HCT116 (cell line): Measurements from ENCODE around the gene BRAP.

ENCODE experiments used
- CTCF ChIP-seq, 3 experiments: fragments of 200-600 bp in 1 of 3; sonication (generic) in 1 of 3; IDR thresholded peaks in 2 of 3; conservative IDR thresholded peaks in 1 of 3; 2 replicates each; pipeline ENCODE4 v1.5.1; 2012 to 2017; ENCODE audit warnings: low read depth in 2 of 3, low read length in 2 of 3, antibody characterized with exemption in 1 of 3, borderline replicate concordance in 1 of 3, control low read depth in 1 of 3, mild to moderate bottlenecking in 1 of 3, mixed read lengths in 1 of 3, mixed run types in 1 of 3, moderate library complexity in 1 of 3; ENCODE audit not compliant: insufficient read depth in 1 of 3
- EGR1 ChIP-seq: IDR thresholded peaks from 2 replicates; pipeline ENCODE4 v1.6.1; 2012; ENCODE audit warnings: low read depth
- JUND ChIP-seq: IDR thresholded peaks from 2 replicates; pipeline ENCODE4 v1.6.1; 2012
- MAX ChIP-seq: IDR thresholded peaks from 2 replicates; pipeline ENCODE4 v1.6.1; 2012
- POLR2A ChIP-seq: IDR thresholded peaks from 2 replicates; pipeline ENCODE4 v1.7.0; 2011; ENCODE audit warnings: borderline replicate concordance; ENCODE audit not compliant: insufficient read depth, insufficient read length; ENCODE audit errors: extremely low read depth
- POLR2AphosphoS5 ChIP-seq: IDR thresholded peaks from 2 replicates; pipeline ENCODE4 v1.6.1; 2011; ENCODE audit warnings: mild to moderate bottlenecking, low read depth, low read length, moderate library complexity
- REST ChIP-seq: IDR thresholded peaks from 2 replicates; pipeline ENCODE4 v1.6.1; 2012; ENCODE audit warnings: low read depth
- SIN3A ChIP-seq: IDR thresholded peaks from 2 replicates; pipeline ENCODE4 v1.6.1; 2012; ENCODE audit warnings: low read depth
- SP1 ChIP-seq: IDR thresholded peaks from 2 replicates; pipeline ENCODE4 v1.6.1; 2012; ENCODE audit warnings: low read depth
- SRF ChIP-seq: IDR thresholded peaks from 2 replicates; pipeline ENCODE4 v1.6.1; 2012; ENCODE audit warnings: low read depth
- YY1 ChIP-seq: IDR thresholded peaks from 2 replicates; pipeline ENCODE4 v1.6.1; 2011; ENCODE audit warnings: low read length, low read depth, moderate library complexity, mild to moderate bottlenecking; ENCODE audit not compliant: insufficient replicate concordance; ENCODE audit errors: extremely low read depth
- ZFX ChIP-seq: fragments of 450-650 bp; IDR thresholded peaks from 2 replicates; pipeline ENCODE4 v1.6.1; 2017
- ZNF274 ChIP-seq: fragments of 200-500 bp; sonication (Bioruptor generic); IDR thresholded peaks from 2 replicates; pipeline ENCODE4 v1.6.1; 2014; ENCODE audit warnings: mild to moderate bottlenecking, low read depth, low read length, inconsistent platforms

GRCh38 chr12:111733340-111733915 is 47.7 kb upstream of the BRAP start:
- no peak for TF ChIP-seq POLR2AphosphoS5
- TF ChIP-seq YY1, result no peak
- no peak for TF ChIP-seq POLR2A
- TF ChIP-seq ZNF274, result no peak
- TF ChIP-seq ZFX, result no peak
- no peak for TF ChIP-seq JUND
- no peak for TF ChIP-seq SIN3A
- no peak for TF ChIP-seq SRF
- TF ChIP-seq CTCF (IDR thresholded peaks at IDR 0.05 in 2 of 3, conservative IDR thresholded peaks at IDR 0.05 in 1 of 3; ENCODE audit: borderline replicate concordance in 1 of 3, insufficient read depth in 1 of 3, low read depth in 2 of 3, low read length in 2 of 3), result no peak
- TF ChIP-seq SP1, result no peak
- TF ChIP-seq EGR1, result no peak
- no peak for TF ChIP-seq REST
- no peak for TF ChIP-seq MAX
